H9 (cell line): ENCODE measurements around the gene PM20D2. TPM values are rescaled to one million over a fixed set of nuclear protein-coding genes. Genes with fewer than 3 reads are reported as not detected.

ENCODE experiments used
- DNase-seq: peaks from one replicate; pipeline ENCODE4 v3.0.0-alpha.2; 2017
- H2AFZ ChIP-seq: one replicate; pipeline ENCODE4 v1.6.1; 2013; ENCODE audit warnings: mild to moderate bottlenecking, low read length, control low read depth, moderate library complexity
- H2AK5ac ChIP-seq: 2 replicates; pipeline ENCODE4 v1.6.1; 2013; ENCODE audit warnings: low read length, control low read depth, mixed read lengths; ENCODE audit not compliant: insufficient read length
- H2BK120ac ChIP-seq: one replicate; pipeline ENCODE4 v1.6.1; 2013; ENCODE audit warnings: low read depth, mild to moderate bottlenecking, low read length, control low read depth, inconsistent platforms; ENCODE audit not compliant: poor library complexity, severe bottlenecking
- H2BK12ac ChIP-seq: 2 replicates; pipeline ENCODE4 v1.6.1; 2013; ENCODE audit warnings: low read length, control low read depth, mixed read lengths, low read depth; ENCODE audit not compliant: insufficient read length
- H2BK15ac ChIP-seq: 2 replicates; pipeline ENCODE4 v1.6.1; 2013; ENCODE audit warnings: low read depth, low read length, control low read depth
- H2BK20ac ChIP-seq: one replicate; pipeline ENCODE4 v1.6.1; 2013; ENCODE audit warnings: low read depth, mild to moderate bottlenecking, low read length, control low read depth, inconsistent platforms; ENCODE audit not compliant: poor library complexity, severe bottlenecking
- H2BK5ac ChIP-seq: 2 replicates; pipeline ENCODE4 v1.6.1; 2013; ENCODE audit warnings: low read length, control low read depth, mixed read lengths; ENCODE audit not compliant: insufficient read length
- H3K14ac ChIP-seq: 2 replicates; pipeline ENCODE4 v1.6.1; 2013; ENCODE audit warnings: low read length, control low read depth; ENCODE audit not compliant: insufficient read depth
- H3K18ac ChIP-seq: 2 replicates; pipeline ENCODE4 v1.6.1; 2013; ENCODE audit warnings: low read depth, mild to moderate bottlenecking, mixed read lengths, low read length, control low read depth; ENCODE audit not compliant: insufficient read length
- H3K23ac ChIP-seq: 2 replicates; pipeline ENCODE4 v1.6.1; 2013; ENCODE audit warnings: low read length, control low read depth, mixed read lengths, low read depth; ENCODE audit not compliant: insufficient read length
- H3K23me2 ChIP-seq: 2 replicates; pipeline ENCODE4 v1.6.1; 2013; ENCODE audit warnings: low read depth, mild to moderate bottlenecking, mixed read lengths, low read length, control low read depth; ENCODE audit not compliant: insufficient read length, poor library complexity, severe bottlenecking
- H3K27ac ChIP-seq: 2 replicates; pipeline ENCODE4 v1.5.1; 2013; ENCODE audit warnings: low read length, control low read depth, mixed read lengths, low read depth; ENCODE audit not compliant: insufficient read length
- H3K27me3 ChIP-seq: 2 replicates; pipeline ENCODE4 v1.6.1; 2013; ENCODE audit warnings: low read length, control low read depth, inconsistent platforms; ENCODE audit not compliant: insufficient read depth
- H3K4ac ChIP-seq: 2 replicates; pipeline ENCODE4 v1.6.1; 2013; ENCODE audit warnings: low read depth, mild to moderate bottlenecking, control low read depth, inconsistent platforms, low read length, moderate library complexity
- H3K4me1 ChIP-seq: 2 replicates; pipeline ENCODE4 v1.6.1; 2013; ENCODE audit warnings: low read length, control low read depth, inconsistent platforms; ENCODE audit not compliant: insufficient read depth
- H3K4me2 ChIP-seq: 2 replicates; pipeline ENCODE4 v1.6.1; 2013; ENCODE audit warnings: low read length, control low read depth, mixed read lengths; ENCODE audit not compliant: insufficient read length, insufficient read depth
- H3K56ac ChIP-seq: 2 replicates; pipeline ENCODE4 v1.6.1; 2013; ENCODE audit warnings: low read depth, mild to moderate bottlenecking, mixed read lengths, low read length, control low read depth; ENCODE audit not compliant: insufficient read length
- H3K79me1 ChIP-seq: 2 replicates; pipeline ENCODE4 v1.6.1; 2013; ENCODE audit warnings: low read depth, mild to moderate bottlenecking, moderate library complexity, low read length, control low read depth, inconsistent platforms; ENCODE audit not compliant: insufficient read depth, poor library complexity, severe bottlenecking
- H3K79me2 ChIP-seq: 2 replicates; pipeline ENCODE4 v1.6.1; 2013; ENCODE audit warnings: low read length, control low read depth, inconsistent platforms; ENCODE audit not compliant: insufficient read depth
- H3K9ac ChIP-seq: 2 replicates; pipeline ENCODE4 v1.6.1; 2013; ENCODE audit warnings: low read length, control low read depth, mixed read lengths; ENCODE audit not compliant: insufficient read length; ENCODE audit errors: extremely low read depth
- H3K9me3 ChIP-seq: one replicate; pipeline ENCODE4 v1.6.1; 2013; ENCODE audit warnings: low read depth, low read length, inconsistent platforms; ENCODE audit not compliant: control insufficient read depth
- H3T11ph ChIP-seq: one replicate; pipeline ENCODE4 v1.6.1; 2013; ENCODE audit warnings: mild to moderate bottlenecking, low read length, control low read depth, inconsistent platforms
- H4K20me1 ChIP-seq: one replicate; pipeline ENCODE4 v1.6.1; 2013; ENCODE audit not compliant: control insufficient read depth, insufficient read length, insufficient read depth
- H4K5ac ChIP-seq: 2 replicates; pipeline ENCODE4 v1.6.1; 2013; ENCODE audit warnings: low read depth, mild to moderate bottlenecking, mixed read lengths, low read length, control low read depth; ENCODE audit not compliant: insufficient read length
- H4K8ac ChIP-seq: replicated peaks from 2 replicates; pipeline ENCODE4 v1.6.1; 2013; ENCODE audit warnings: low read length, control low read depth, mixed read lengths, low read depth; ENCODE audit not compliant: insufficient read length
- H4K91ac ChIP-seq: 2 replicates; pipeline ENCODE4 v1.6.1; 2013; ENCODE audit warnings: low read depth, mild to moderate bottlenecking, moderate library complexity, mixed read lengths, low read length, control low read depth; ENCODE audit not compliant: insufficient read length
- H3K27ac Mint-ChIP-seq, 3 experiments: 2 replicates in 2 of 3; 3 replicates in 1 of 3; pipeline ENCODE4 v1.8.0; 2020 to 2021; ENCODE audit warnings: mixed read lengths in 3 of 3, mild to moderate bottlenecking in 1 of 3, moderate library complexity in 1 of 3
- H3K27me3 Mint-ChIP-seq: 2 replicates; pipeline ENCODE4 v1.8.0; 2021; ENCODE audit warnings: low read depth, mild to moderate bottlenecking, moderate library complexity, mixed read lengths
- H3K36me3 Mint-ChIP-seq, 3 experiments: 2 replicates in 2 of 3; 3 replicates in 1 of 3; pipeline ENCODE4 v1.8.0; 2020 to 2021; ENCODE audit warnings: low read depth in 3 of 3, mixed read lengths in 3 of 3; ENCODE audit not compliant: insufficient read depth in 1 of 3
- H3K4me1 Mint-ChIP-seq, 2 experiments: 2 replicates each; pipeline ENCODE4 v1.8.0; 2020; ENCODE audit warnings: mixed read lengths in 2 of 2
- H3K4me3 Mint-ChIP-seq, 2 experiments: 2 replicates in 1 of 2; 3 replicates in 1 of 2; pipeline ENCODE4 v1.8.0; 2020 to 2021; ENCODE audit warnings: mild to moderate bottlenecking in 2 of 2, mixed read lengths in 2 of 2, moderate library complexity in 1 of 2
- H3K9me3 Mint-ChIP-seq, 2 experiments: 2 replicates in 1 of 2; 3 replicates in 1 of 2; pipeline ENCODE4 v1.8.0; 2020; ENCODE audit warnings: mild to moderate bottlenecking in 2 of 2, mixed read lengths in 2 of 2, moderate library complexity in 1 of 2
- WGBS: extraction: QIAGEN DNeasy Blood & Tissue Kit; methylation state at CpG from one replicate; pipeline ENCODE4 v1.1.7; 2013; ENCODE audit warnings: missing lambda C conversion rate, low lambda C conversion rate, mixed read lengths; ENCODE audit not compliant: insufficient read length; ENCODE audit errors: extremely low coverage; 5-methylcytosine and 5-hydroxymethylcytosine counted together
- total RNA-seq: library from RNA; stranded (reverse); gene quantifications from 2 replicates; pipeline ENCODE4 v1.2.1, GENCODE V29; 2021
- TF ChIP-seq, protein P1 (sequence below): fragments of 200-600 bp; sonication (generic); conservative IDR thresholded peaks from 3 replicates; pipeline ENCODE4 v1.8.0; 2021; ENCODE audit warnings: antibody characterized with exemption, mild to moderate bottlenecking

PM20D2 gene
- total RNA-seq, 1 experiment from 2014 or later: 8.3 TPM

GRCh38 chr6:89184344-89184743, 38.5 kb downstream of the PM20D2 start:
- Mint-ChIP-seq H3K27me3 (peaks cover 4% of the 10 kb centered on the region), H3K36me3 (no peaks in the 10 kb centered on the region), H3K4me1 (peaks cover 0 to 3% of the 10 kb centered on the region in 2 experiments; a peak in 1 of 4 replicates), H3K27ac (no peak overlapping the region), H3K4me3 (no peak overlapping the region), H3K9me3 (no peaks in the 10 kb centered on the region; a peak in 1 of 5 replicates)
- no CpG with 5 or more reads among the region's 9 CpGs for WGBS
- no peak overlapping the region for H2AK5ac ChIP-seq
- H4K8ac ChIP-seq: no peak overlapping the region
- no peak overlapping the region for H4K5ac ChIP-seq
- H2BK12ac ChIP-seq: no peak overlapping the region
- no peak overlapping the region for H2AFZ ChIP-seq
- TF ChIP-seq, protein P1, sequence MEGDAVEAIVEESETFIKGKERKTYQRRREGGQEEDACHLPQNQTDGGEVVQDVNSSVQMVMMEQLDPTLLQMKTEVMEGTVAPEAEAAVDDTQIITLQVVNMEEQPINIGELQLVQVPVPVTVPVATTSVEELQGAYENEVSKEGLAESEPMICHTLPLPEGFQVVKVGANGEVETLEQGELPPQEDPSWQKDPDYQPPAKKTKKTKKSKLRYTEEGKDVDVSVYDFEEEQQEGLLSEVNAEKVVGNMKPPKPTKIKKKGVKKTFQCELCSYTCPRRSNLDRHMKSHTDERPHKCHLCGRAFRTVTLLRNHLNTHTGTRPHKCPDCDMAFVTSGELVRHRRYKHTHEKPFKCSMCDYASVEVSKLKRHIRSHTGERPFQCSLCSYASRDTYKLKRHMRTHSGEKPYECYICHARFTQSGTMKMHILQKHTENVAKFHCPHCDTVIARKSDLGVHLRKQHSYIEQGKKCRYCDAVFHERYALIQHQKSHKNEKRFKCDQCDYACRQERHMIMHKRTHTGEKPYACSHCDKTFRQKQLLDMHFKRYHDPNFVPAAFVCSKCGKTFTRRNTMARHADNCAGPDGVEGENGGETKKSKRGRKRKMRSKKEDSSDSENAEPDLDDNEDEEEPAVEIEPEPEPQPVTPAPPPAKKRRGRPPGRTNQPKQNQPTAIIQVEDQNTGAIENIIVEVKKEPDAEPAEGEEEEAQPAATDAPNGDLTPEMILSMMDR: no peak
- no peak overlapping the region for H2BK120ac ChIP-seq
- no peak overlapping the region for H2BK5ac ChIP-seq
- H2BK20ac ChIP-seq: no peak overlapping the region
- no peaks in the 10 kb centered on the region for H3K27me3 ChIP-seq
- H3K23me2 ChIP-seq: no peaks in the 10 kb centered on the region
- H3K79me2 ChIP-seq: no peaks in the 10 kb centered on the region
- no peak overlapping the region for H3K4me2 ChIP-seq
- H3K9ac ChIP-seq: no peak overlapping the region
- H3T11ph ChIP-seq: no peak overlapping the region
- H3K9me3 ChIP-seq: no peaks in the 10 kb centered on the region
- H2BK15ac ChIP-seq: no peak overlapping the region
- no peaks in the 10 kb centered on the region for H3K79me1 ChIP-seq
- no peaks in the 10 kb centered on the region for H4K20me1 ChIP-seq
- no peak overlapping the region for H3K27ac ChIP-seq
- no peak for DNase-seq
- H3K18ac ChIP-seq: no peak overlapping the region
- H4K91ac ChIP-seq: no peak overlapping the region
- H3K4me1 ChIP-seq: no peaks in the 10 kb centered on the region
- no peak overlapping the region for H3K56ac ChIP-seq
- no peak overlapping the region for H3K4ac ChIP-seq
- H3K23ac ChIP-seq: no peak overlapping the region
- peak overlapping the region; percentile 45; the same call in 1 of the 2 replicates for H3K14ac ChIP-seq
